ENCODE data around the gene ALX4. TPM values are rescaled to one million over a fixed set of nuclear protein-coding genes. Genes with fewer than 3 reads are reported as not detected.

Gene ALX4
- total and polyA plus RNA-seq, 9 of the 15 experiments (the other 6 are each of a cell fraction or from before 2014, with no cell fraction given) = 0.07 to 1.2 (median 0.33) TPM

DNA sequence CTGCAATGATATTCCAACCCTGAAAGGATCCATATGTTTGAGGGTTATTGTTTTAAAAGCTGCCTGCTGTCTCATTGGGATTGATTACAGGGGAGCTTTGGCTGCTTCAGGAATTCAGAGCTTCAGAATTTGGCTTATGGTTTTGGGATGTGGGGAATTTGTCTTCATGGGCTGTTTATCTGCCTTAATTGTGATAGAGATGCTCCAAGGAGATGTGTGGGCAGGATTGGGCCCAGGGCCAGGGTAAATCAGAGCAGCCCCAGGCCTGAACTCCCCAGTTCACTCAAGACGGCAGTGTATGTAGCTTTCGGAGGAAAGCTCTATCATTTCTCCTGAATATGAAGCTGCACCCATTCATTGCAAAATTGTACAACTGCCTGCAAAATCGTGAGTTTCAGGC lies 88.5 kb downstream of the ALX4 start (continued):
- TF ChIP-seq, protein P1, sequence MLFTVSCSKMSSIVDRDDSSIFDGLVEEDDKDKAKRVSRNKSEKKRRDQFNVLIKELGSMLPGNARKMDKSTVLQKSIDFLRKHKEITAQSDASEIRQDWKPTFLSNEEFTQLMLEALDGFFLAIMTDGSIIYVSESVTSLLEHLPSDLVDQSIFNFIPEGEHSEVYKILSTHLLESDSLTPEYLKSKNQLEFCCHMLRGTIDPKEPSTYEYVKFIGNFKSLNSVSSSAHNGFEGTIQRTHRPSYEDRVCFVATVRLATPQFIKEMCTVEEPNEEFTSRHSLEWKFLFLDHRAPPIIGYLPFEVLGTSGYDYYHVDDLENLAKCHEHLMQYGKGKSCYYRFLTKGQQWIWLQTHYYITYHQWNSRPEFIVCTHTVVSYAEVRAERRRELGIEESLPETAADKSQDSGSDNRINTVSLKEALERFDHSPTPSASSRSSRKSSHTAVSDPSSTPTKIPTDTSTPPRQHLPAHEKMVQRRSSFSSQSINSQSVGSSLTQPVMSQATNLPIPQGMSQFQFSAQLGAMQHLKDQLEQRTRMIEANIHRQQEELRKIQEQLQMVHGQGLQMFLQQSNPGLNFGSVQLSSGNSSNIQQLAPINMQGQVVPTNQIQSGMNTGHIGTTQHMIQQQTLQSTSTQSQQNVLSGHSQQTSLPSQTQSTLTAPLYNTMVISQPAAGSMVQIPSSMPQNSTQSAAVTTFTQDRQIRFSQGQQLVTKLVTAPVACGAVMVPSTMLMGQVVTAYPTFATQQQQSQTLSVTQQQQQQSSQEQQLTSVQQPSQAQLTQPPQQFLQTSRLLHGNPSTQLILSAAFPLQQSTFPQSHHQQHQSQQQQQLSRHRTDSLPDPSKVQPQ (CRISPR knock-in tag; IDR thresholded peaks at IDR 0.05; ENCODE audit: borderline replicate concordance) = no peak

DNA sequence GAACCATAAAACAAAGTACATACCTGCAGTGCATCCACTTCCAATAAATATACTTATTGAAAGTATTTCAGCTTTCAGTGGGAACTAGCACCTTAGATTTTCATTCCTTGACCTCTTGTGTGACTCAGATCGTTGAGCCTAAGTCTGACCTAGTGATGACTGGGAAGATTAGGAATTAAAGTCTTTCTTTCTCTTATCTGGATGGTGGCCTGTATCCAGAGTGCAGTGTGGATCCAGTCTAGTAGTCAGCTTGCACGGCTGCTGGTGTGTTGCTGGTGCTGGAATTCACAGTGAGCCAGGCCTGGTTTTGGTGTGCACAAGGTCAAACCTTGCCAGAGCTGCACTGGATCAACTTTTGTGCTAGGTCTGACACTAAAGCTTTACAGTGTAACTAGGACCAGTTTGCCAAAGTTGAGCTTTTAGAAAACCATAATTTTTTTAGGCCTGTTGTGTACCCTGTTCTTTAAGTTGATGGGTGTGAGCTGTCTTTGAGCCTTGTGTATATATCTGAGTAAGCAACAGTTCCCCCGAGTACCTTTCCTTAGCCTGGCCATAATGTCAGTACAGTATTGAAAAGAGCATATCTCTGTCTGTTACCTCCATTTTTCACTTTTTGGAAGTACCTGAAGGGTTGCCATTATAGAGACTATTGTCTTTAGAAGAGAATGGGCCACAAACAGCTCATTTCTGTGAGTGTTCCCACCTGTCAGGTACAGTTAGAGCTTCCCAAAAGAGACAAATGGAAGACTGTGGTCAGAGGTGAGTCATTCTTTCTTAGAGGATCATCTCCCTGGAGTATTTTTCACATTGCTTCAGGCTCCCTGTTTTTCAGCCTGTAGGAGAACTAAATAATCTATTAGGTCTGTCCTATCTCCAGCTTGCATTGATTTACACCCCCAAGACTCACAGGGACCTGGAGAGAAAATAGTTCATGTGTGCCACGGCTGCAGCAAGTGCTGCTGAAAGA lies 89.8 kb downstream of the ALX4 start:
- no peak overlapping the region for H3K4me2 ChIP-seq (ENCODE audit: insufficient read depth, low read length)
- in situ Hi-C loops (cut with MboI) = no loop called here
- H3K27ac ChIP-seq (ENCODE audit: extremely low read depth, low read depth, low read length) = no peak overlapping the region
- TF ChIP-seq CXXC5 (CRISPR knock-in tag; IDR thresholded peaks at IDR 0.05) (no peak), NR2C1 (IDR thresholded peaks at IDR 0.05) (no peak), NR2C1 (tag; IDR thresholded peaks at IDR 0.05) (peak; percentile 24; the same call in 1 of the 2 replicates), GATA2 (CRISPR knock-in tag; IDR thresholded peaks at IDR 0.05) (peak; percentile 38; the same call in 1 of the 2 replicates), FOSL1 (tag; conservative IDR thresholded peaks at IDR 0.05) (peak; percentile 78), ELF2 (CRISPR knock-in tag; IDR thresholded peaks at IDR 0.05) (no peak), JUND (IDR thresholded peaks at IDR 0.05; ENCODE audit: borderline replicate concordance, low read depth, low read length) (no peak), JUND (tag; IDR thresholded peaks at IDR 0.05; ENCODE audit: borderline replicate concordance, low read depth, low read length) (peak; percentile 2; the same call in 1 of the 3 replicates)
- TF ChIP-seq, protein P2, sequence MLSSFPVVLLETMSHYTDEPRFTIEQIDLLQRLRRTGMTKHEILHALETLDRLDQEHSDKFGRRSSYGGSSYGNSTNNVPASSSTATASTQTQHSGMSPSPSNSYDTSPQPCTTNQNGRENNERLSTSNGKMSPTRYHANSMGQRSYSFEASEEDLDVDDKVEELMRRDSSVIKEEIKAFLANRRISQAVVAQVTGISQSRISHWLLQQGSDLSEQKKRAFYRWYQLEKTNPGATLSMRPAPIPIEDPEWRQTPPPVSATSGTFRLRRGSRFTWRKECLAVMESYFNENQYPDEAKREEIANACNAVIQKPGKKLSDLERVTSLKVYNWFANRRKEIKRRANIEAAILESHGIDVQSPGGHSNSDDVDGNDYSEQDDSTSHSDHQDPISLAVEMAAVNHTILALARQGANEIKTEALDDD (IDR thresholded peaks at IDR 0.05) = peak; percentile 64; the same call in 1 of the 2 replicates
- ChIA-PET CTCF (ENCODE audit: low intra/inter-chr PET ratio) (no interaction called here), POLR2A (interaction anchor here (1.0 kb wide), 1 partner anchor 8 kb away, joined by 3 read pairs; no protein-coding TSS in a partner anchor)
- H3K9ac ChIP-seq (ENCODE audit: insufficient read depth in 1 of 2, low read depth in 2 of 2, low read length in 2 of 2) = peak overlapping the region in 1 of 2 experiments; percentile 37; a peak in 1 of 4 replicates
- intact Hi-C loops (cut with micrococcal nuclease) = no loop called here
- H3K4me3 ChIP-seq = no peak overlapping the region
- no peaks in the 10 kb centered on the region for H3K79me2 ChIP-seq (ENCODE audit: control insufficient read depth, insufficient read depth, low read length)
- WGBS (ENCODE audit: insufficient coverage, low coverage, missing lambda C conversion rate) = 33% methylated on average over 4 of the region's 4 CpGs
- H3K4me1 ChIP-seq (replicated peaks in 1 of 2; ENCODE audit: control insufficient read depth in 2 of 2, insufficient read depth in 2 of 2, low read length in 2 of 2) = peaks cover 3 to 6% of the 10 kb centered on the region in 2 experiments; a peak in 3 of 5 replicates
- no peaks in the 10 kb centered on the region for H3K27me3 ChIP-seq (ENCODE audit: control insufficient read depth in 2 of 2, insufficient read depth in 2 of 2, low read length in 2 of 2)
- H3K9me3 ChIP-seq (replicated peaks; ENCODE audit: control insufficient read depth, insufficient read depth, low read depth, low read length) = no peaks in the 10 kb centered on the region
- H3K36me3 ChIP-seq (ENCODE audit: control insufficient read depth, insufficient read depth, low read length) = no peaks in the 10 kb centered on the region; the same call in 2 of the 3 replicates
- H2AFZ ChIP-seq (ENCODE audit: low read depth, low read length) = no peak overlapping the region
- H4K20me1 ChIP-seq (replicated peaks; ENCODE audit: control insufficient read depth, insufficient read depth, low read length) = 0 out of 2 replicates have a peak, but pooled peaks cover 3% of the 10 kb centered on the region
- no peaks in the 10 kb centered on the region for H3K9me1 ChIP-seq (ENCODE audit: control insufficient read depth, insufficient read depth, low read length)
- ATAC-seq (peak; percentile 67), FAIRE-seq (no peak), DNase-seq (ENCODE audit: extremely low read depth in 1 of 4, low spot score in 3 of 4) (peak in 2 of 4 experiments; percentile 17 to 20)
- no TSS peak for BruUV-seq (replicated peaks)
